ENCODE results near the gene PHACTR4. TPM values are rescaled to one million over a fixed set of nuclear protein-coding genes. Genes with fewer than 3 reads are reported as not detected.
A peak's percentile ranks its signal among the peaks of the same experiment; 100 is the strongest.

Gene PHACTR4
- total and polyA plus RNA-seq, 10 of the 15 experiments (the other 5 are each of a cell fraction or from before 2014, with no cell fraction given): 8.9 to 34.2 (median 12.5) TPM

GRCh38 chr1:28370239-28371009 lies 884 bp downstream of the PHACTR4 start:
- 39% methylated on average over 30 of the region's 32 CpGs for WGBS (ENCODE audit: insufficient coverage, insufficient replicate concordance, low lambda C conversion rate, missing lambda C conversion rate)
- Histone ChIP-seq H3K4me1 (ENCODE audit: control insufficient read depth, insufficient read depth, low read length) (peaks cover 13% of the 10 kb centered on the region), H4K20me1 (ENCODE audit: control insufficient read depth, insufficient read depth) (no peaks in the 10 kb centered on the region), H3K9ac (ENCODE audit: control insufficient read depth, insufficient read depth, low read length) (peak overlapping the region; percentile 82), H3K79me2 (ENCODE audit: control insufficient read depth, insufficient read depth, low read length) (peaks cover 31% of the 10 kb centered on the region), H3K4me3 (peak overlapping the region; percentile 90), H3K27me3 (replicated peaks in 1 of 2; ENCODE audit: control insufficient read depth in 2 of 2, insufficient read depth in 2 of 2, low read length in 1 of 2) (no peaks in the 10 kb centered on the region), H2AFZ (ENCODE audit: control insufficient read depth, low read depth, low read length) (peak overlapping the region; percentile 99), H3K36me3 (ENCODE audit: control insufficient read depth in 2 of 2, insufficient read depth in 2 of 2, low read length in 1 of 2) (no peaks in the 10 kb centered on the region), H3K9me3 (replicated peaks; ENCODE audit: control insufficient read depth, insufficient read depth, low read length) (no peaks in the 10 kb centered on the region), H3K27ac (ENCODE audit: control insufficient read depth, insufficient read depth) (peak overlapping the region; percentile 85), H3K4me2 (ENCODE audit: control insufficient read depth, insufficient read depth) (peak overlapping the region; percentile 77)
- DNase-seq (ENCODE audit: low read depth, low spot score) (no peak), ATAC-seq (peak; percentile 63), FAIRE-seq (no peak)
- in situ Hi-C loops (cut with MboI): no loop called here
- intact Hi-C loops (cut with micrococcal nuclease; ENCODE audit: unreplicated experiment): no loop called here
- ChIA-PET CTCF (interaction anchor here (0.9 to 4.7 kb wide), 5 partner anchors 9 to 231 kb away, joined by 3 to 42 read pairs (median 7); no protein-coding TSS in a partner anchor), POLR2A (interaction anchor here (0.6 to 1.5 kb wide), 10 partner anchors 11 to 762 kb away, joined by 3 to 8 read pairs (median 3); no protein-coding TSS in a partner anchor), RAD21 (ENCODE audit: unreplicated experiment) (interaction anchor here (0.6 to 4.1 kb wide), 7 partner anchors 11 to 515 kb away, joined by 3 to 31 read pairs (median 3); partner anchors contain the start of gene TAF12), SMC1A (ENCODE audit: uncharacterized antibody, unreplicated experiment) (interaction anchor here (0.6 to 2.1 kb wide), 8 partner anchors 10 to 232 kb away, joined by 3 to 9 read pairs (median 4); no protein-coding TSS in a partner anchor)
- no TSS peak for BruUV-seq (replicated peaks)
- TF ChIP-seq MLLT1 (IDR thresholded peaks at IDR 0.05) (peak; percentile 96), BCL11A (IDR thresholded peaks at IDR 0.05; ENCODE audit: low read depth, low read length) (no peak), ZBED1 (IDR thresholded peaks at IDR 0.05; ENCODE audit: borderline replicate concordance) (no peak), CUX1 (IDR thresholded peaks at IDR 0.05; ENCODE audit: insufficient replicate concordance, low read depth, low read length) (no peak), SMAD5 (IDR thresholded peaks at IDR 0.05; ENCODE audit: low read depth) (no peak), ZSCAN29 (IDR thresholded peaks at IDR 0.05) (no peak), TCF3 (IDR thresholded peaks at IDR 0.05; ENCODE audit: borderline replicate concordance, insufficient read depth, low read depth, low read length) (no peak), GATAD2B (conservative IDR thresholded peaks at IDR 0.05; ENCODE audit: low read depth) (no peak), SIN3A (IDR thresholded peaks at IDR 0.05; ENCODE audit: low read depth, low read length) (0 out of 2 replicates have a peak, but pooled peaks have one; percentile 12), SIX5 (IDR thresholded peaks at IDR 0.05; ENCODE audit: low read depth, low read length, severe bottlenecking) (no peak), IRF4 (IDR thresholded peaks at IDR 0.05; ENCODE audit: low read depth, low read length) (no peak), ZNF384 (IDR thresholded peaks at IDR 0.05; ENCODE audit: borderline replicate concordance, low read depth, low read length) (peak; percentile 62; the same call in 1 of the 2 replicates), ZNF622 (IDR thresholded peaks at IDR 0.05) (no peak)
